Progenitor cell of endocrine pancreas (in vitro differentiated cells): Measurements from ENCODE around the gene ABTB2. TPM values are rescaled to one million over a fixed set of nuclear protein-coding genes. Genes with fewer than 3 reads are reported as not detected.

Source experiments
- DNase-seq: peaks from one replicate; pipeline ENCODE4 v3.0.0; 2021; ENCODE audit warnings: low spot score; ENCODE audit not compliant: unreplicated experiment
- H3K27ac Mint-ChIP-seq: 2 replicates; pipeline ENCODE4 v1.8.0; 2021; ENCODE audit warnings: mild to moderate bottlenecking, moderate library complexity, mixed read lengths
- H3K27me3 Mint-ChIP-seq: 2 replicates; pipeline ENCODE4 v1.8.0; 2021; ENCODE audit warnings: mixed read lengths
- H3K36me3 Mint-ChIP-seq: 2 replicates; pipeline ENCODE4 v1.8.0; 2022; ENCODE audit warnings: mixed read lengths; ENCODE audit not compliant: insufficient read depth
- H3K4me1 Mint-ChIP-seq: 2 replicates; pipeline ENCODE4 v1.8.0; 2021; ENCODE audit warnings: low read depth, mixed read lengths
- H3K4me3 Mint-ChIP-seq: 2 replicates; pipeline ENCODE4 v1.8.0; 2021; ENCODE audit warnings: low read depth, mild to moderate bottlenecking, moderate library complexity, mixed read lengths
- H3K9me3 Mint-ChIP-seq: 2 replicates; pipeline ENCODE4 v1.8.0; 2021; ENCODE audit warnings: low read depth, mixed read lengths
- CTCF ChIP-seq: fragments of 200-600 bp; sonication (generic); IDR thresholded peaks from one replicate; pipeline ENCODE4 v1.5.0; 2021; ENCODE audit warnings: antibody characterized with exemption, mild to moderate bottlenecking; ENCODE audit not compliant: unreplicated experiment
- total RNA-seq: library from RNA; stranded (reverse); gene quantifications from 2 replicates; pipeline ENCODE4 v1.2.1, GENCODE V29; 2021

The ABTB2 gene
- total RNA-seq, 1 donor from 2014 or later, result 19.5 TPM

DNA sequence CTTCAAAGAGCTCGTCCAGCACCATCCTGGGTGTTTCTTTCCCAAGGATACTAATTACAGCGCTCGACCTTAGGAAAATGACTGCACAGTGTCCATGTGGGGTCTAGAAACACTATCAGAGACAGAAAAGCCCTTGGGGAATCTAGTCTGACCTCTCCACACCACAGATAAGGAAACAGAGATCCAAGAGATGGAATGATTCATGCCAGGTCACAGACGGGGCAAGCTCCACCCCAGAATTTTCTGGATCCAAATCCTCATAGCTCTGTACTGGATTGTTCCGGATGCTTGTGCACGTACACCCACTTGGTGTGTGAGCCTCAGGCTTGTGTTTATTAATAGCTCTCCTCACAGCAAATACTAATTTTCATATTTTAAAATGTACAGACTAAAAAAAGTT lies 11.3 kb downstream of the ABTB2 start:
- no peak overlapping the region for H3K4me3 Mint-ChIP-seq
- H3K4me1 Mint-ChIP-seq, result peaks cover 31% of the 10 kb centered on the region
- H3K27me3 Mint-ChIP-seq, result no peaks in the 10 kb centered on the region
- TF ChIP-seq CTCF, result no peak
- DNase-seq, result no peak
- no peak overlapping the region for H3K27ac Mint-ChIP-seq
- H3K9me3 Mint-ChIP-seq, result no peaks in the 10 kb centered on the region
- no peaks in the 10 kb centered on the region for H3K36me3 Mint-ChIP-seq

DNA sequence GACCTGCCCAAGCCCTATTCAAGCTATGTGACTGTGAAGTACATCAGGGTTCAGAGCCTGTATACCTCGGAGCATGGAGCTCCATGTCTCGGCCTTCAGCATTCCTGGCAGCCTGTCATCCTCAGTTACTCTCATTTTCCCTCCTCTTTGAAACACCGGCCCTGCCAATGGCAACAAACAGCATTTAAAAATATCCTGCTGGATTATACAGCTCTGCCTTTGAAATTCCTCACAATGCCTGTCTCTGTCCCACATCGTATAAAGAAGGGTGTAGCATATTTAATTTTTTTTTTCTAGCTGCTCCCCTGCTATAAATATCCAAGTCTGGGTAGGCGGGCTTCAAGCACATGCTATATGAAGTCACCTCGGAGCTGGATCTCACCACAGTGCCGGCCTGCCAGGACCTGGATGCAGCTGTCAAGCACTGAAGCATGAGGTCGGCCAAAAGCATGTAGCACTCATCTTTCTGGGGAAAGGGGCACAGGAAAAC lies 11.8 kb downstream of the ABTB2 start:
- Mint-ChIP-seq H3K4me3 (no peak overlapping the region), H3K36me3 (no peaks in the 10 kb centered on the region), H3K4me1 (peaks cover 32% of the 10 kb centered on the region), H3K27ac (no peak overlapping the region), H3K27me3 (no peaks in the 10 kb centered on the region), H3K9me3 (no peaks in the 10 kb centered on the region)
- no peak for DNase-seq
- TF ChIP-seq CTCF, result no peak

GRCh38 chr11:34345540-34345876 lies 12.3 kb downstream of the ABTB2 start:
- Mint-ChIP-seq H3K4me3 (no peak overlapping the region), H3K9me3 (no peaks in the 10 kb centered on the region), H3K27ac (no peak overlapping the region)

DNA sequence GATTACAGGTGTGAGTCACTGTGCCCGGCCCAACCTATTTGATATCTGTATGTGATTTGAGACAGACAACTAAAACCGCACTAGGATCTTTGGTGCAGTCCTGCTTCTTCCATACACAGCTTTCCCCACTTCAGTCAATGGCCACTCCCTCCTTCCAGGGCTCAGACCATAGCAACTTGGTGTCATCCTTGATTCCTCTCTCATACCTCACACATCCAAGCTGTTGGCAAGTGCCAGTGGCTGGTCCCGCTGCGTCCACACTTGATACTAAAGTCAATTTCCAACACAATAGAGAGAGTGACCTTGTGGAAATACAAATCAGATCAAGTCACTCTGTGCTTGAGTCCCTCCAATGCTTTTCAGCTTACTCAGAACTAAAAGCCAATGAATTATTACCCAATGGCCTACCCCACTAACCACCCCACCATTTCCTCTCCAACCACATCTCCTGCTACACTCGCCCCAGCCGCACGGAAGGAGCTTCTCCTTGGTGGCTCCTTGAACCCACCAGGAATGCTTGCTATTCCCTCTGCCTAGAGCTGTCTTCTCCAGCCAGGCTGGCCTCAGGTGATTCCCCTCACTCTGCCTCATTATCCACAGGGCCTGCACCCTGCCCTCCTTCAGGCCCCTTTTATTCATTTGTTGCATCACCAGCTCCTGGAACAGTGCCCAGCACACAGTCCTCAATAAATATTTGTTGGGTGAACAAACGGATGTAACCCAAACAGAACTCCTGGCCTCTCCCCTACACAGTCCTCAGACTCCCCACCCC lies 12.9 kb downstream of the ABTB2 start:
- H3K36me3 Mint-ChIP-seq, result no peaks in the 10 kb centered on the region
- DNase-seq, result no peak
- no peak for TF ChIP-seq CTCF
- peaks cover 34% of the 10 kb centered on the region for H3K4me1 Mint-ChIP-seq
- H3K9me3 Mint-ChIP-seq, result no peaks in the 10 kb centered on the region
- no peak overlapping the region for H3K4me3 Mint-ChIP-seq
- no peak overlapping the region for H3K27ac Mint-ChIP-seq
- H3K27me3 Mint-ChIP-seq, result no peaks in the 10 kb centered on the region

More at GRCh38 chr11:34345540-34345876, 12.3 kb downstream of the ABTB2 start:
- peaks cover 32% of the 10 kb centered on the region for H3K4me1 Mint-ChIP-seq
- no peak for TF ChIP-seq CTCF
- DNase-seq, result no peak
- H3K27me3 Mint-ChIP-seq, result no peaks in the 10 kb centered on the region
- H3K36me3 Mint-ChIP-seq, result no peaks in the 10 kb centered on the region

DNA sequence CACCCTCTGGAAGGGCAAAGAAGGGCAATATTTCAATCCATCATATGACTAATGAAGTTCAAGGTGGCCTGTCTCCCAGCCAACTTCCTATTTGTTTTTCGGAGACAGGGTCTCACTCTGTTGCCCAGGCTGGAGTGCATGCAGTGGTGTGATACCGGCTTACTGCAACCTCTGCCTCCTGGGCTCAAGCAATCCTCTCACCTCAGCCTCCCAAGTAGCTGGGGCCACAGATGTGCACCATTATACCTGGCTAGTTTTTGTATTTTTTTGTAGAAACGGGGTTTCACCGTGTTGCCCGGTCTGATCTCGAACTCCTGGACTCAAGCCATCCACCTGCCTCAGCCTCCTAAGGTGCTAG lies 13.4 kb downstream of the ABTB2 start:
- no peaks in the 10 kb centered on the region for H3K9me3 Mint-ChIP-seq

More for the DNA sequence above, 13.4 kb downstream of the ABTB2 start:
- H3K4me3 Mint-ChIP-seq, result no peak overlapping the region
- no peaks in the 10 kb centered on the region for H3K36me3 Mint-ChIP-seq
- no peak overlapping the region for H3K27ac Mint-ChIP-seq
- no peak for TF ChIP-seq CTCF
- no peak for DNase-seq
- H3K4me1 Mint-ChIP-seq, result peaks cover 40% of the 10 kb centered on the region
- no peaks in the 10 kb centered on the region for H3K27me3 Mint-ChIP-seq
